SK-N-SH (cell line): ENCODE data around the gene CDO1. TPM values are rescaled to one million over a fixed set of nuclear protein-coding genes. Genes with fewer than 3 reads are reported as not detected.

ENCODE experiments used
- CTCF ChIA-PET: fragments of 300-600, 350-600 bp; formaldehyde crosslinking; extraction: SDS; loops from one replicate; lab custom pipeline; 2021; lab: Yijun Ruan, JAX
- POLR2A ChIA-PET: fragments of 350-600 bp; sonication (Branson Sonifier 250); formaldehyde crosslinking; extraction: SDS; loops from one replicate; lab custom pipeline; 2020; ENCODE audit warnings: antibody characterized with exemption, inconsistent platforms; lab: Yijun Ruan, JAX
- DNase-seq: peaks from one replicate; pipeline ENCODE4 v3.0.0; 2012
- H2AFZ ChIP-seq: fragments of 200-600 bp; sonication (generic); 2 replicates; pipeline ENCODE4 v1.8.1; 2016; ENCODE audit warnings: antibody characterized with exemption, mild to moderate bottlenecking, low read depth
- H3F3A ChIP-seq: fragments of 200-600 bp; sonication (generic); replicated peaks from 2 replicates; pipeline ENCODE3; 2016; ENCODE audit warnings: antibody characterized with exemption, mild to moderate bottlenecking; ENCODE audit not compliant: insufficient read depth
- H3K27ac ChIP-seq, 2 experiments: fragments of 200-500 bp in 1 of 2; fragments of 200-600 bp in 1 of 2; sonication (Bioruptor generic) in 1 of 2; sonication (generic), shearing (Covaris generic) in 1 of 2; 2 replicates each; pipeline versions ENCODE4 v1.5.1 to v1.6.1; 2014 to 2016; ENCODE audit warnings: low read depth in 2 of 2, inconsistent platforms in 1 of 2, low read length in 1 of 2, mild to moderate bottlenecking in 1 of 2, mixed read lengths in 1 of 2
- H3K27me3 ChIP-seq: fragments of 200-600 bp; sonication (generic), shearing (Covaris generic); 2 replicates; pipeline ENCODE4 v1.6.1; 2016; ENCODE audit warnings: mixed run types; ENCODE audit not compliant: insufficient read depth
- H3K36me3 ChIP-seq, 2 experiments: fragments of 200-500 bp in 1 of 2; fragments of 200-600 bp in 1 of 2; sonication (Bioruptor generic) in 1 of 2; sonication (generic) in 1 of 2; replicated peaks in 1 of 2; 2 replicates each; pipeline versions ENCODE3 to v1.5.1; 2014 to 2016; ENCODE audit warnings: low read length in 1 of 2, mild to moderate bottlenecking in 1 of 2; ENCODE audit not compliant: insufficient read depth in 2 of 2, control insufficient read depth in 1 of 2
- H3K4me1 ChIP-seq, 2 experiments: fragments of 200-500 bp in 1 of 2; fragments of 200-600 bp in 1 of 2; sonication (Bioruptor generic) in 1 of 2; sonication (generic), shearing (Covaris generic) in 1 of 2; 2 replicates each; pipeline versions ENCODE4 v1.5.1 to v1.6.1; 2014 to 2016; ENCODE audit warnings: low read depth in 1 of 2, low read length in 1 of 2, mixed run types in 1 of 2; ENCODE audit not compliant: insufficient read depth in 2 of 2, control insufficient read depth in 1 of 2
- H3K4me2 ChIP-seq: fragments of 200-600 bp; sonication (generic), shearing (Covaris generic); 2 replicates; pipeline ENCODE4 v1.6.1; 2017; ENCODE audit warnings: mixed run types
- H3K4me3 ChIP-seq, 2 experiments: fragments of 200-500 bp in 1 of 2; fragments of 200-600 bp in 1 of 2; sonication (Bioruptor generic) in 1 of 2; sonication (generic), shearing (Covaris generic) in 1 of 2; 2 replicates each; pipeline versions ENCODE4 v1.5.1 to v1.8.1; 2014 to 2016; ENCODE audit warnings: low read depth in 2 of 2, inconsistent platforms in 1 of 2, low read length in 1 of 2, mild to moderate bottlenecking in 1 of 2, mixed read lengths in 1 of 2, moderate library complexity in 1 of 2
- H3K79me2 ChIP-seq: fragments of 200-600 bp; sonication (generic); 2 replicates; pipeline ENCODE4 v1.8.1; 2017; ENCODE audit warnings: mild to moderate bottlenecking; ENCODE audit not compliant: insufficient read depth
- H3K9ac ChIP-seq: fragments of 200-600 bp; sonication (generic); 2 replicates; pipeline ENCODE4 v1.6.1; 2017; ENCODE audit warnings: mixed run types
- H3K9me2 ChIP-seq: fragments of 200-600 bp; sonication (generic); 2 replicates; pipeline ENCODE4 v1.6.1; 2017; ENCODE audit warnings: mixed run types
- H3K9me3 ChIP-seq: fragments of 200-600 bp; sonication (generic); 2 replicates; pipeline ENCODE4 v1.6.1; 2017; ENCODE audit warnings: mixed run types, mild to moderate bottlenecking, moderate library complexity
- H4K20me1 ChIP-seq: fragments of 200-600 bp; sonication (generic); 2 replicates; pipeline ENCODE4 v1.6.1; 2017; ENCODE audit warnings: mild to moderate bottlenecking, mixed run types; ENCODE audit not compliant: insufficient read depth
- ELF1 ChIP-seq: IDR thresholded peaks from 2 replicates; pipeline ENCODE4 v1.4.0; 2012
- EP300 ChIP-seq, 2 experiments: IDR thresholded peaks; 2 replicates each; pipeline versions ENCODE4 v1.4.0 to v1.6.1; 2012; ENCODE audit warnings: borderline replicate concordance in 1 of 2, low read depth in 1 of 2, low read length in 1 of 2
- FOSL2 ChIP-seq: IDR thresholded peaks from 2 replicates; pipeline ENCODE4 v1.4.0; 2012; ENCODE audit warnings: low read depth, mild to moderate bottlenecking, moderate library complexity, borderline replicate concordance
- GABPA ChIP-seq: IDR thresholded peaks from 2 replicates; pipeline ENCODE4 v1.4.0; 2012; ENCODE audit warnings: low read depth, mild to moderate bottlenecking
- IRF3 ChIP-seq: fragments of 150-350 bp; IDR thresholded peaks from 2 replicates; pipeline ENCODE4 v1.6.1; 2016; ENCODE audit warnings: mild to moderate bottlenecking, low read depth, low read length
- JUND ChIP-seq: IDR thresholded peaks from 2 replicates; pipeline ENCODE4 v1.4.0; 2012
- MAX ChIP-seq: IDR thresholded peaks from 2 replicates; pipeline ENCODE4 v1.4.0; 2012; ENCODE audit warnings: low read depth
- MXI1 ChIP-seq: IDR thresholded peaks from 2 replicates; pipeline ENCODE4 v1.6.1; 2012; ENCODE audit warnings: mild to moderate bottlenecking, low read depth, low read length, improper control_type of control experiment
- NFIC ChIP-seq: IDR thresholded peaks from 2 replicates; pipeline ENCODE4 v1.4.0; 2012; ENCODE audit warnings: borderline replicate concordance
- RXRA ChIP-seq: IDR thresholded peaks from 2 replicates; pipeline ENCODE4 v1.4.0; 2012; ENCODE audit warnings: low read depth, mild to moderate bottlenecking, borderline replicate concordance
- TCF12 ChIP-seq: IDR thresholded peaks from 2 replicates; pipeline ENCODE4 v1.4.0; 2012
- WGBS: methylation state at CpG from one replicate; pipeline ENCODE4 v1.1.6; 2017; ENCODE audit warnings: low lambda C conversion rate; 5-methylcytosine and 5-hydroxymethylcytosine counted together
- polyA plus RNA-seq, 3 experiments: library from polyadenylated mRNA; depleted of rRNA; stranded (reverse); fragments of >200 nt; gene quantifications; 2 replicates each; pipeline ENCODE4 v1.2.3, GENCODE V29; 2012
- TF ChIP-seq, protein P1 (sequence below): IDR thresholded peaks from 2 replicates; pipeline ENCODE4 v1.4.0; 2012; ENCODE audit warnings: low read depth, borderline replicate concordance
- TF ChIP-seq, protein P2 (sequence below): IDR thresholded peaks from 2 replicates; pipeline ENCODE4 v1.6.1; 2012; ENCODE audit warnings: mild to moderate bottlenecking, low read depth, low read length, moderate library complexity

CDO1 gene
- polyA plus RNA-seq, 1 of the 3 experiments (the other 2 are of a cell fraction): 3.1 TPM

GRCh38 chr5:115847290-115847689, 30.8 kb upstream of the CDO1 start:
- H3K27me3 ChIP-seq: no peaks in the 10 kb centered on the region
- no peak overlapping the region for H3K27ac ChIP-seq
- CTCF ChIA-PET: interaction anchor here (1.4 kb wide), 1 partner anchor 13 kb away, joined by 3 read pairs; no protein-coding TSS in a partner anchor
- H3K4me1 ChIP-seq: peaks cover 5% of the 10 kb centered on the region in 2 experiments; a peak in 3 of 4 replicates
- TF ChIP-seq MAX (no peak), IRF3 (no peak), TCF12 (no peak), EP300 (IDR thresholded peaks at IDR 0.05; ENCODE audit: borderline replicate concordance in 1 of 2, low read depth in 1 of 2, low read length in 1 of 2) (no peak), GABPA (no peak), MXI1 (no peak), FOSL2 (no peak), RXRA (no peak), NFIC (no peak), ELF1 (no peak), JUND (no peak)
- TF ChIP-seq, protein P1, sequence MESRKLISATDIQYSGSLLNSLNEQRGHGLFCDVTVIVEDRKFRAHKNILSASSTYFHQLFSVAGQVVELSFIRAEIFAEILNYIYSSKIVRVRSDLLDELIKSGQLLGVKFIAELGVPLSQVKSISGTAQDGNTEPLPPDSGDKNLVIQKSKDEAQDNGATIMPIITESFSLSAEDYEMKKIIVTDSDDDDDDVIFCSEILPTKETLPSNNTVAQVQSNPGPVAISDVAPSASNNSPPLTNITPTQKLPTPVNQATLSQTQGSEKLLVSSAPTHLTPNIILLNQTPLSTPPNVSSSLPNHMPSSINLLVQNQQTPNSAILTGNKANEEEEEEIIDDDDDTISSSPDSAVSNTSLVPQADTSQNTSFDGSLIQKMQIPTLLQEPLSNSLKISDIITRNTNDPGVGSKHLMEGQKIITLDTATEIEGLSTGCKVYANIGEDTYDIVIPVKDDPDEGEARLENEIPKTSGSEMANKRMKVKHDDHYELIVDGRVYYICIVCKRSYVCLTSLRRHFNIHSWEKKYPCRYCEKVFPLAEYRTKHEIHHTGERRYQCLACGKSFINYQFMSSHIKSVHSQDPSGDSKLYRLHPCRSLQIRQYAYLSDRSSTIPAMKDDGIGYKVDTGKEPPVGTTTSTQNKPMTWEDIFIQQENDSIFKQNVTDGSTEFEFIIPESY: no peak
- TF ChIP-seq, protein P2, sequence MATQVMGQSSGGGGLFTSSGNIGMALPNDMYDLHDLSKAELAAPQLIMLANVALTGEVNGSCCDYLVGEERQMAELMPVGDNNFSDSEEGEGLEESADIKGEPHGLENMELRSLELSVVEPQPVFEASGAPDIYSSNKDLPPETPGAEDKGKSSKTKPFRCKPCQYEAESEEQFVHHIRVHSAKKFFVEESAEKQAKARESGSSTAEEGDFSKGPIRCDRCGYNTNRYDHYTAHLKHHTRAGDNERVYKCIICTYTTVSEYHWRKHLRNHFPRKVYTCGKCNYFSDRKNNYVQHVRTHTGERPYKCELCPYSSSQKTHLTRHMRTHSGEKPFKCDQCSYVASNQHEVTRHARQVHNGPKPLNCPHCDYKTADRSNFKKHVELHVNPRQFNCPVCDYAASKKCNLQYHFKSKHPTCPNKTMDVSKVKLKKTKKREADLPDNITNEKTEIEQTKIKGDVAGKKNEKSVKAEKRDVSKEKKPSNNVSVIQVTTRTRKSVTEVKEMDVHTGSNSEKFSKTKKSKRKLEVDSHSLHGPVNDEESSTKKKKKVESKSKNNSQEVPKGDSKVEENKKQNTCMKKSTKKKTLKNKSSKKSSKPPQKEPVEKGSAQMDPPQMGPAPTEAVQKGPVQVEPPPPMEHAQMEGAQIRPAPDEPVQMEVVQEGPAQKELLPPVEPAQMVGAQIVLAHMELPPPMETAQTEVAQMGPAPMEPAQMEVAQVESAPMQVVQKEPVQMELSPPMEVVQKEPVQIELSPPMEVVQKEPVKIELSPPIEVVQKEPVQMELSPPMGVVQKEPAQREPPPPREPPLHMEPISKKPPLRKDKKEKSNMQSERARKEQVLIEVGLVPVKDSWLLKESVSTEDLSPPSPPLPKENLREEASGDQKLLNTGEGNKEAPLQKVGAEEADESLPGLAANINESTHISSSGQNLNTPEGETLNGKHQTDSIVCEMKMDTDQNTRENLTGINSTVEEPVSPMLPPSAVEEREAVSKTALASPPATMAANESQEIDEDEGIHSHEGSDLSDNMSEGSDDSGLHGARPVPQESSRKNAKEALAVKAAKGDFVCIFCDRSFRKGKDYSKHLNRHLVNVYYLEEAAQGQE: no peak
- DNase-seq: no peak
- POLR2A ChIA-PET: interaction anchor here (0.6 kb wide), 1 partner anchor 148 kb away, joined by 3 read pairs; no protein-coding TSS in a partner anchor
- H3K4me2 ChIP-seq: no peak overlapping the region
- H3K9me2 ChIP-seq: no peaks in the 10 kb centered on the region
- peaks cover 100% of the 10 kb centered on the region for H3K79me2 ChIP-seq
- no peaks in the 10 kb centered on the region for H3K36me3 ChIP-seq
- peaks cover 50% of the 10 kb centered on the region for H4K20me1 ChIP-seq
- no peaks in the 10 kb centered on the region for H3K9me3 ChIP-seq
- H3K4me3 ChIP-seq: no peak overlapping the region
- no peak overlapping the region for H3K9ac ChIP-seq
- no peaks in the 10 kb centered on the region for H3F3A ChIP-seq
- H2AFZ ChIP-seq: no peak overlapping the region
- WGBS: 84% methylated on average over 7 of the region's 7 CpGs
